VCaP (cell line): ENCODE data around the gene DENND2D.

ENCODE experiments used
- H3K27ac ChIP-seq: fragments of 450-650 bp; 2 replicates; pipeline ENCODE4 v1.5.1; 2017
- TF ChIP-seq, protein P1 (sequence below): fragments of 450-650 bp; conservative IDR thresholded peaks from 2 replicates; pipeline ENCODE4 v1.5.1; 2017; ENCODE audit warnings: mild to moderate bottlenecking, moderate library complexity

DENND2D gene

DNA sequence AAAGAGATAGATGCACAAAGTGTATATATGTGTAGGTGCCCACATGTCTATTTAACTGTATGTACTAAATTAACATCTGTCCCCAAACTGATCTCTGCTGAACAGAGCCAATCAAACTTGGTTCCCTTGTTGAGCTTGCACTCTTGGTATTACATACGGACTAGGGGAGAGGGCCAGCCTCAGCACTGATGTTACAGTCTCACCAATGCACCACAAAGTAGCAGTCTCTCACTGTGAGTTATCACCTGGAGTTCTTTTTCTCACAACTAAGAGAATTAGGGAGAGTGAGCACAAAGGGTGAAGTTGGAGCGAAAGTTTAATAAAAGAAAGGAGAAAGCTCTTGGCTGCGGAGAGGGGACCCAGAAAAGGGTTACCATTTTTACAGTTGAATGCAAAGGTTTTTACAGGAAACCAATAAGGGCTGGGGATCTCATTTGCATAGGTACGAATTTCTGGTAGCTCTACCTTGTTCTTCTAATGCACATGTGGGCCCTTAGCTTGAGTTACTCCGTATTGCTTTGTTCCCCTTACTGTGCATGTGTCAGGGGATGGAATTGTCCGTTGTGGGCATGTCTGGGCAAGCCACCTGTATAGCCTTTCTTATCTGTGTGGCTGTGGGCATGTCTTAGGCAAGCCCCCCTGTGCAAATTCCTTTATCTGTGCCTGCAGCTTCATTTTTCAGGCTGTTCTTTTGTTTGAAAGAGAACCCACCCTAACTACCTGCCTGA is 13.8 kb upstream of the DENND2D start:
- no peak overlapping the region for H3K27ac ChIP-seq
- TF ChIP-seq, protein P1, sequence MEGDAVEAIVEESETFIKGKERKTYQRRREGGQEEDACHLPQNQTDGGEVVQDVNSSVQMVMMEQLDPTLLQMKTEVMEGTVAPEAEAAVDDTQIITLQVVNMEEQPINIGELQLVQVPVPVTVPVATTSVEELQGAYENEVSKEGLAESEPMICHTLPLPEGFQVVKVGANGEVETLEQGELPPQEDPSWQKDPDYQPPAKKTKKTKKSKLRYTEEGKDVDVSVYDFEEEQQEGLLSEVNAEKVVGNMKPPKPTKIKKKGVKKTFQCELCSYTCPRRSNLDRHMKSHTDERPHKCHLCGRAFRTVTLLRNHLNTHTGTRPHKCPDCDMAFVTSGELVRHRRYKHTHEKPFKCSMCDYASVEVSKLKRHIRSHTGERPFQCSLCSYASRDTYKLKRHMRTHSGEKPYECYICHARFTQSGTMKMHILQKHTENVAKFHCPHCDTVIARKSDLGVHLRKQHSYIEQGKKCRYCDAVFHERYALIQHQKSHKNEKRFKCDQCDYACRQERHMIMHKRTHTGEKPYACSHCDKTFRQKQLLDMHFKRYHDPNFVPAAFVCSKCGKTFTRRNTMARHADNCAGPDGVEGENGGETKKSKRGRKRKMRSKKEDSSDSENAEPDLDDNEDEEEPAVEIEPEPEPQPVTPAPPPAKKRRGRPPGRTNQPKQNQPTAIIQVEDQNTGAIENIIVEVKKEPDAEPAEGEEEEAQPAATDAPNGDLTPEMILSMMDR: no peak

DNA sequence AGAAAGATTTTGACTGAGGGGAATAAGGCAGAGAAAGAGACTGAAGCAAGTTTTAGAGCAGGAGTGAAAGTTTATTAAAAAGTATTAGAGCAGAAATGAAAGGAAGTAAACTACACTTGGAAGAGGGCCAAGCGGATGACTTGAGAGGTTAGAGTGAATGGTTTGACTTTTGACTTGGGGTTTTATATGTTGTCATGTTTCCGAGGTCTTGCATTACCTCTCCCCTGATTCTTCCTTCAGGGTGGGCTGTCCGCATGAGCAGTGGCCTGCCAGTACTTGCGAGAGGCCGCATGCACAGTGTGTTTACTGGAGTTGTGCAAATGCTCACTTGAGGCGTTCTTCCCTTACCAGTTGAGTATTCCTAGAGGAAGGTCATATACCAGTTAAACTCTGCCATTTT is 13.0 kb upstream of the DENND2D start:
- H3K27ac ChIP-seq: no peak overlapping the region
- TF ChIP-seq, protein P1: no peak

DNA sequence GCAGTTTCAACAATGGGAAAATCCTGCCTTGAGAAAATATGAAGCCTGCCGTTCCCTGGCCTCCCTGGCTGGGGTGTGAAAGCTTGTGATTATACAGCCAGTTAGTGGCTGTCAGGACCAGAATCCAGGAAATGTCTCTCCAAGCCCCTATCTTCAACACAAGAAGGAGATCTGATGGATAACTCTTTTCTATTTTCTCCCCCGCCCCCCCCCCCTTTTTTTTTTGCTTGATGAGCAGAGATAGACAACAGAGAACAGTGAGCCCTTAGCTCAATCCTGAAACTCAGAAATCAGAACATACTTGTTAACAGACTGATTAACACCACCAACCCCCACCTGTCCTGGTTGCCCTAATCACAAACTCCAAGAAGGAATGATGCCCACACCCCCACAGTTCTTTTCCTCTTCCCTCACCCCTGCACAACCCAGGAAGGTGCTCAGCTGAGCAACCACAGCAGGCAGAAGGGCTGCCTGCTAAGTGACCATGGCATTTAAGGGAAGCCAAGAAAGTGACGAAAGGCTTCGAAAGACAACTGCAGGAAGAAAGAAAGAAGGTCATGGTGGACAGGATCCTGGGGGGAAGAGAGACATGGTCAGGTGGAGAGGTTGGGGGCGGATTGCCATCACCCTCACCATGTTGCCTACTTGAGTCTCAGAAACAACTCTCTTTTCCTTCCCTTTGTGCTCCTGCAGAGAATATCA is 12.3 kb upstream of the DENND2D start:
- H3K27ac ChIP-seq: no peak overlapping the region
- TF ChIP-seq, protein P1: no peak

DNA sequence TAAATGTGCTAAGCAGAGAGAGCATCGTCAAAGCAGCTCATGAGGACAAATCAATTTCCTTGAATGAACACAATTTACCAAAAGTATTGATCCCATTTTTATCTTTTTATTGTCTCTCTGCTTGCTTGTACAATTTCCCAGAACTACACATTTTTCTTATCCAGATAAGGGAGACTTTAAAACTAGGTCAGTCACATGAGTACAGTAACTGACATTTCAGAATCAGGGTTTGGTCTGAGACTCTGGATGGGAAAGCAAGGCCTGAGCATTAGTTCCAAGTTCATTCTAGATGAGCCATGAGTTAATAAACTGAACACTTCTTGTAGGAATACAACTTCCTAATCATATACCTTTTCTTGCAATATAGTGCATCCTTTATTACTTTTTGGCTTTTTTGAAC is 11.5 kb upstream of the DENND2D start:
- no peak overlapping the region for H3K27ac ChIP-seq
- TF ChIP-seq, protein P1: no peak

DNA sequence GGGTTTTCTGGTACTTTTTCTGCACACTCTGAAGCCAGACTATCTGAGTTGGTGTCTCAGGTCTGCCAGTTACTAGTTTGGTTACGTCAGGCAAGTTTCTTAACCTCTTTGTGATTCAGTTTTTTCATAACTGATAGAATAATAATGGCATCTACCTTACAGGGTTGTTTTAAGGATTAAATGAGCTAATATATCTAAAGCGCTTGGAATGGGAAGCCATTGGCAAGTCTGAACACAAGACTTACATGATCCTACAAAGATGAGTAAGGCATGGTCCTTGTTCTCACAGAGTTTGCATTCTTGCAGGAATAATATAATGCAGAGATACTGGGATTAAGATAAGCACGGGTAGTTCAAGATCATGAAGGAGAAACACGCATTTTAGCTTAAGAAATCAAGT is 9.2 kb upstream of the DENND2D start:
- H3K27ac ChIP-seq: no peak overlapping the region
- TF ChIP-seq, protein P1: no peak

DNA sequence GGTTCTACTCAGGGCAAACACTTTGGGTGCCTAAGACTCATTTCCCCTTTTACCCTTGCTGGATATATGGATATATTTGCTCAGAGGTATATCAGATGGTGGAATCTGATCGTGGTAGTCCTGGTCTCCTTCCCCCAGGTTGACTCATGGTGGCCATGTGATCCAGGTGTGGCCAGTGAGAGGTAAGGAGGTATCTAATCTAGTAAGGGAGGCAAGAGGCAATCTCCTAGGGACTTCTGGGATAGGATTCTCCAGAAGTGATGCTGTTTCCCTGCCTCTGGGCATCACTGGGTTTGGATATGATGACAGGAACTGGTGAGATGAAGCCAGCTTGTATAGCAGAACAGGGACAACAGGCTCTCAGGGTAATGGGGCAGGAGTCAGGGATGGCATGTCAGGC is 8.5 kb upstream of the DENND2D start:
- no peak overlapping the region for H3K27ac ChIP-seq
- TF ChIP-seq, protein P1: no peak

DNA sequence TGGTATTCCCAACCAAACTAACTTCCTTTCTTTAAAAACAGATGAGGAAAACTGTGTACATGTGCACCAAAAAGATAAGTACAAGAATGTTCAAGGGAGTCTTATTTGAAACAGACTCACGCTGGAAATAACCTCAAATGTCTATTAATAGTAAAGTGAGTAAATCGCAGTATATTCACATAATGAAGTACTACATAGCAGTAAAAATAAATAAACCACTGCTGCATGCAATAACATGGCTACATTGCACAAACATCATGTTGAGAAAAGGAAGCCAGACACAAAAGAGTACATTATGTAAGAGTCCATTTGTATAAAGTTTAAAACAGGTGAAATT is 5.2 kb upstream of the DENND2D start:
- H3K27ac ChIP-seq: no peak overlapping the region
- TF ChIP-seq, protein P1: no peak
